ENCODE results near the gene TMEM247. TPM values are rescaled to one million over a fixed set of nuclear protein-coding genes. Genes with fewer than 3 reads are reported as not detected.

TMEM247 gene
- total RNA-seq, 4 donors from 2014 or later = not detected

- Histone ChIP-seq H3K27ac (no peak overlapping the region), H3K36me3 (no peaks in the 10 kb centered on the region), H3K4me1 (peaks cover 0 to 9% (median 4%) of the 10 kb centered on the region in 3 donors), H3K27me3 (peaks cover 0 to 5% (median 0%) of the 10 kb centered on the region in 4 donors), H3K4me3 (no peak overlapping the region), H3K9me3 (no peaks in the 10 kb centered on the region)
- no peak for DNase-seq
- TF ChIP-seq POLR2A (IDR thresholded peaks at IDR 0.05) (no peak), CTCF (IDR thresholded peaks at IDR 0.05) (no peak)
- intact Hi-C loops (cut with DNase I) = loop anchor here (10.0 kb wide), 1 partner anchor 123 kb away; no protein-coding TSS in a partner anchor
- 51 to 54% methylated on average over 6 of the region's 6 CpGs for WGBS, 2 donors
Observed at GRCh38 chr2:46481198-46482193, 2.1 kb downstream of the TMEM247 start.

- 87% methylated on average over 4 of the region's 4 CpGs for WGBS, 2 donors
Observed at GRCh38 chr2:46482490-46482889, 3.1 kb downstream of the TMEM247 start.

GRCh38 chr2:46485002-46485401 is 5.6 kb downstream of the TMEM247 start:
- no peak overlapping the region for H3K27ac ChIP-seq
- intact Hi-C loops (cut with DNase I) = loop anchor here (10.0 kb wide), 1 partner anchor 120 kb away; no protein-coding TSS in a partner anchor
- H3K4me1 ChIP-seq = peaks cover 0 to 25% (median 10%) of the 10 kb centered on the region in 3 donors
- H3K36me3 ChIP-seq = no peaks in the 10 kb centered on the region
- DNase-seq = no peak
- no peak overlapping the region for H3K4me3 ChIP-seq
- H3K27me3 ChIP-seq = peaks cover 0 to 5% (median 0%) of the 10 kb centered on the region in 4 donors
- no peaks in the 10 kb centered on the region for H3K9me3 ChIP-seq
- WGBS, 2 donors = 78 to 88% methylated on average over 4 to 5 of the region's 5 CpGs
- TF ChIP-seq POLR2A (IDR thresholded peaks at IDR 0.05) = no peak
- TF ChIP-seq CTCF (IDR thresholded peaks at IDR 0.05) = no peak

More at GRCh38 chr2:46482490-46482889, 3.1 kb downstream of the TMEM247 start:
- DNase-seq = no peak
- Histone ChIP-seq H3K27me3 (peaks cover 0 to 5% (median 0%) of the 10 kb centered on the region in 4 donors), H3K27ac (no peak overlapping the region), H3K36me3 (no peaks in the 10 kb centered on the region), H3K4me3 (no peak overlapping the region), H3K9me3 (no peaks in the 10 kb centered on the region), H3K4me1 (peaks cover 0 to 9% (median 4%) of the 10 kb centered on the region in 3 donors)
- intact Hi-C loops (cut with DNase I) = loop anchor here (10.0 kb wide), 1 partner anchor 122 kb away; no protein-coding TSS in a partner anchor
- no peak for TF ChIP-seq POLR2A (IDR thresholded peaks at IDR 0.05)
- TF ChIP-seq CTCF (IDR thresholded peaks at IDR 0.05) = no peak

GRCh38 chr2:46486436-46486835 is 7.1 kb downstream of the TMEM247 start:
- no peak overlapping the region for H3K27ac ChIP-seq
- H3K9me3 ChIP-seq = no peaks in the 10 kb centered on the region
- no peaks in the 10 kb centered on the region for H3K36me3 ChIP-seq
- no peak overlapping the region for H3K4me3 ChIP-seq
- intact Hi-C loops (cut with DNase I) = loop anchor here (10.0 kb wide), 1 partner anchor 118 kb away; no protein-coding TSS in a partner anchor
- peaks cover 0 to 34% (median 19%) of the 10 kb centered on the region in 3 donors for H3K4me1 ChIP-seq
- TF ChIP-seq CTCF (IDR thresholded peaks at IDR 0.05) = no peak
- TF ChIP-seq POLR2A (IDR thresholded peaks at IDR 0.05) = no peak
- no peak for DNase-seq
- 73 to 77% methylated on average over 3 of the region's 3 CpGs for WGBS, 2 donors
- H3K27me3 ChIP-seq = no peaks in the 10 kb centered on the region
